ENCODE results near the gene ASNSD1. TPM values are rescaled to one million over a fixed set of nuclear protein-coding genes. Genes with fewer than 3 reads are reported as not detected.
"Not testable (repeated sequence)": the region's sequence is repeated elsewhere in the genome, so short reads cannot be mapped to it uniquely, and the experiment has no call there.

The ASNSD1 gene
- total and polyA plus RNA-seq, 9 donors: 38.5 to 61.9 (median 44.0) TPM

GRCh38 chr2:189681903-189682302 is 20.6 kb downstream of the ASNSD1 start:
- Histone ChIP-seq H3K4me3 (no peak overlapping the region), H3K36me3 (no peaks in the 10 kb centered on the region), H3K27ac (no peak overlapping the region), H3K4me1 (ENCODE audit: insufficient read depth) (peaks cover 8% of the 10 kb centered on the region), H3K9me3 (no peaks in the 10 kb centered on the region), H3K27me3 (no peaks in the 10 kb centered on the region)
- intact Hi-C loops (cut with DNase I): no loop called here
- no peak for DNase-seq
- TF ChIP-seq POLR2A (IDR thresholded peaks at IDR 0.05) (no peak), EP300 (IDR thresholded peaks at IDR 0.05) (no peak), CTCF (IDR thresholded peaks at IDR 0.05) (no peak)

GRCh38 chr2:189683348-189683747 is 22.1 kb downstream of the ASNSD1 start:
- Histone ChIP-seq H3K36me3 (no peaks in the 10 kb centered on the region), H3K4me1 (ENCODE audit: insufficient read depth) (peaks cover 8% of the 10 kb centered on the region), H3K27me3 (no peaks in the 10 kb centered on the region), H3K4me3 (no peak overlapping the region), H3K27ac (no peak overlapping the region), H3K9me3 (no peaks in the 10 kb centered on the region)
- DNase-seq: no peak
- TF ChIP-seq POLR2A (IDR thresholded peaks at IDR 0.05) (no peak), CTCF (IDR thresholded peaks at IDR 0.05) (no peak), EP300 (IDR thresholded peaks at IDR 0.05) (no peak)
- WGBS, 3 donors: 39 to 44% (median 42%) methylated on average over 1 of the region's 1 CpG
- intact Hi-C loops (cut with DNase I): no loop called here

GRCh38 chr2:189684811-189685210 is 23.6 kb downstream of the ASNSD1 start:
- H3K36me3 ChIP-seq: no peaks in the 10 kb centered on the region
- no peak for TF ChIP-seq CTCF (IDR thresholded peaks at IDR 0.05)
- TF ChIP-seq EP300 (IDR thresholded peaks at IDR 0.05): no peak
- no peak for TF ChIP-seq POLR2A (IDR thresholded peaks at IDR 0.05)
- H3K4me1 ChIP-seq (ENCODE audit: insufficient read depth): peaks cover 8% of the 10 kb centered on the region
- H3K4me3 ChIP-seq: no peak overlapping the region
- no peaks in the 10 kb centered on the region for H3K27me3 ChIP-seq
- no peaks in the 10 kb centered on the region for H3K9me3 ChIP-seq
- DNase-seq: no peak
- intact Hi-C loops (cut with DNase I): no loop called here
- no peak overlapping the region for H3K27ac ChIP-seq
- 36 to 51% (median 37%) methylated on average over 1 of the region's 1 CpG for WGBS, 3 donors

GRCh38 chr2:189685540-189686229 is 24.4 kb downstream of the ASNSD1 start:
- intact Hi-C loops (cut with DNase I): no loop called here
- peaks cover 8% of the 10 kb centered on the region for H3K4me1 ChIP-seq (ENCODE audit: insufficient read depth)
- DNase-seq: peak; percentile 35 to 51 (median 45)
- 36 to 46% (median 46%) methylated on average over 2 of the region's 2 CpGs for WGBS, 3 donors
- H3K36me3 ChIP-seq: no peaks in the 10 kb centered on the region
- no peak overlapping the region for H3K4me3 ChIP-seq
- TF ChIP-seq POLR2A (IDR thresholded peaks at IDR 0.05) (no peak), CTCF (IDR thresholded peaks at IDR 0.05) (no peak), EP300 (IDR thresholded peaks at IDR 0.05) (no peak)
- H3K9me3 ChIP-seq: no peaks in the 10 kb centered on the region
- H3K27me3 ChIP-seq: no peaks in the 10 kb centered on the region
- H3K27ac ChIP-seq: no peak overlapping the region

GRCh38 chr2:189687796-189688195 is 26.5 kb downstream of the ASNSD1 start:
- H3K4me1 ChIP-seq (ENCODE audit: insufficient read depth); H3K4me3 ChIP-seq; H3K27ac ChIP-seq; H3K9me3 ChIP-seq; H3K27me3 ChIP-seq; H3K36me3 ChIP-seq; intact Hi-C loops (cut with DNase I); DNase-seq: not testable (repeated sequence)
- 95 to 99% (median 98%) methylated on average over 1 of the region's 1 CpG for WGBS, 3 donors

All from ovary (tissue), 9 donors.